Gastroesophageal sphincter (tissue), 4 donors: ENCODE measurements around the gene FBXL3. TPM values are rescaled to one million over a fixed set of nuclear protein-coding genes. Genes with fewer than 3 reads are reported as not detected.

Source experiments
- ATAC-seq: fragments of 150-250 bp; one replicate; pipeline ENCODE4 v1.9.1; 2016; ENCODE audit warnings: mild to moderate bottlenecking, moderate library complexity
- H3K27ac ChIP-seq, 4 donors: fragments of 200-600 bp; sonication (generic) in 3 of 4; 1 replicate in 3 of 4; 2 replicates in 1 of 4; pipeline ENCODE4 v1.5.1; 2016 to 2019
- H3K27me3 ChIP-seq: fragments of 200-600 bp; sonication (generic); one replicate; pipeline ENCODE4 v1.5.1; 2019
- H3K36me3 ChIP-seq, 2 donors: fragments of 200-600 bp; sonication (generic); one replicate each; pipeline ENCODE4 v1.5.1; 2019; ENCODE audit warnings: control low read depth in 1 of 2
- H3K4me1 ChIP-seq, 3 donors: fragments of 200-600 bp; sonication (generic); 1 replicate in 2 of 3; 2 replicates in 1 of 3; pipeline ENCODE4 v1.5.1; 2016 to 2019; ENCODE audit warnings: control low read depth in 2 of 3
- H3K4me3 ChIP-seq, 2 donors: fragments of 200-600 bp; sonication (generic); one replicate each; pipeline ENCODE4 v1.5.1; 2019; ENCODE audit warnings: mild to moderate bottlenecking in 1 of 2, moderate library complexity in 1 of 2
- H3K9me3 ChIP-seq, 3 donors: fragments of 200-600 bp; sonication (generic); one replicate each; pipeline ENCODE4 v1.5.1; 2017 to 2019; ENCODE audit warnings: control low read depth in 2 of 3
- CTCF ChIP-seq, 4 experiments: fragments of 200-600 bp in 2 of 4; fragments of 450-650 bp in 2 of 4; sonication (generic) in 1 of 4; IDR thresholded peaks; one replicate each; pipeline ENCODE4 v1.5.1; 2017 to 2019; ENCODE audit warnings: antibody characterized with exemption in 4 of 4, mild to moderate bottlenecking in 2 of 4, moderate library complexity in 2 of 4
- EP300 ChIP-seq: sonication (generic); formaldehyde crosslinking; IDR thresholded peaks from one replicate; pipeline ENCODE4 v1.6.1; 2017; ENCODE audit warnings: antibody characterized with exemption, mild to moderate bottlenecking
- POLR2A ChIP-seq, 2 donors: fragments of 450-650 bp; IDR thresholded peaks; one replicate each; pipeline ENCODE4 v1.6.1; 2017; ENCODE audit warnings: antibody characterized with exemption in 2 of 2, mild to moderate bottlenecking in 2 of 2, moderate library complexity in 1 of 2
- POLR2AphosphoS5 ChIP-seq: sonication (generic); formaldehyde crosslinking; IDR thresholded peaks from one replicate; pipeline ENCODE4 v1.6.1; 2017; ENCODE audit warnings: antibody characterized with exemption
- WGBS, 2 donors: methylation state at CpG; one replicate each; pipeline ENCODE4 v1.1.5; 2018; ENCODE audit warnings: low coverage in 1 of 2; 5-methylcytosine and 5-hydroxymethylcytosine counted together
- total RNA-seq, 4 donors: library from RNA; depleted of rRNA; stranded (reverse); fragments of >200 nt; gene quantifications; one replicate each; pipeline ENCODE4 v1.1.0, GENCODE V29; 2016

FBXL3 gene
- 100 to 1,000 TPM in 1 of 4 donors, 10 to 100 TPM in 3; 76.5 to 114 (median 87.0) TPM for total RNA-seq

GRCh38 chr13:77026861-77027621, at the start of gene FBXL3:
TSS of gene FBXL3 (minus strand) at chr13:77027159. CDS start at chr13:77021860, 5,299 bp downstream.
- ATAC-seq: peak; percentile 86
- 0 to 1% methylated on average over 6 to 13 of the region's 74 CpGs for WGBS, 2 donors
- TF ChIP-seq POLR2AphosphoS5: peak; percentile 65
- peak; percentile 59 to 73 for TF ChIP-seq POLR2A (IDR thresholded peaks at IDR 0.05)
- TF ChIP-seq CTCF (IDR thresholded peaks at IDR 0.05): no peak

GRCh38 chr13:77067519-77067918, 40.6 kb upstream of the FBXL3 start:
- H3K4me3 ChIP-seq: no peak overlapping the region
- no peaks in the 10 kb centered on the region for H3K27me3 ChIP-seq
- no peaks in the 10 kb centered on the region for H3K9me3 ChIP-seq
- no peak overlapping the region for H3K27ac ChIP-seq
- TF ChIP-seq EP300: no peak
- TF ChIP-seq CTCF (IDR thresholded peaks at IDR 0.05): no peak
- TF ChIP-seq POLR2AphosphoS5: no peak
- TF ChIP-seq POLR2A (IDR thresholded peaks at IDR 0.05): no peak
- H3K4me1 ChIP-seq: no peaks in the 10 kb centered on the region
- ATAC-seq: no peak
- WGBS, 2 donors: 93 to 94% methylated on average over 2 of the region's 2 CpGs
- peaks cover 4 to 85% of the 10 kb centered on the region in 2 donors for H3K36me3 ChIP-seq

More at GRCh38 chr13:77026861-77027621, at the start of gene FBXL3:
- peak within 1 kb of the TSS; percentile 72 to 88 for H3K4me3 ChIP-seq
- H3K27ac ChIP-seq: peak within 1 kb of the TSS; percentile 87 to 100 (median 100)
- H3K36me3 ChIP-seq: no peaks in the 10 kb centered on the region
- H3K9me3 ChIP-seq: no peaks in the 10 kb centered on the region
- H3K27me3 ChIP-seq: no peaks in the 10 kb centered on the region
- H3K4me1 ChIP-seq: peaks cover 6 to 44% (median 9%) of the 10 kb centered on the region in 3 donors

GRCh38 chr13:77065461-77066147, 38.6 kb upstream of the FBXL3 start:
- Histone ChIP-seq H3K9me3 (no peaks in the 10 kb centered on the region), H3K4me3 (no peak overlapping the region), H3K4me1 (no peaks in the 10 kb centered on the region), H3K27ac (no peak overlapping the region), H3K36me3 (peaks cover 4 to 97% of the 10 kb centered on the region in 2 donors), H3K27me3 (no peaks in the 10 kb centered on the region)
- TF ChIP-seq CTCF (IDR thresholded peaks at IDR 0.05): no peak
- no peak for TF ChIP-seq POLR2AphosphoS5
- whole genome bisulfite sequencing, 2 donors: 60 to 78% methylated on average over 5 of the region's 5 CpGs
- ATAC-seq: no peak

- Histone ChIP-seq H3K27me3 (no peaks in the 10 kb centered on the region), H3K9me3 (no peaks in the 10 kb centered on the region), H3K4me1 (no peaks in the 10 kb centered on the region), H3K27ac (no peak overlapping the region), H3K4me3 (no peak overlapping the region), H3K36me3 (peaks cover 4 to 95% of the 10 kb centered on the region in 2 donors)
- ATAC-seq: no peak
- WGBS, 2 donors: 94 to 100% methylated on average over 1 of the region's 1 CpG
- TF ChIP-seq POLR2A (IDR thresholded peaks at IDR 0.05): no peak
- no peak for TF ChIP-seq CTCF (IDR thresholded peaks at IDR 0.05)
- no peak for TF ChIP-seq POLR2AphosphoS5
- TF ChIP-seq EP300: no peak
Observed at GRCh38 chr13:77062097-77062496, 35.1 kb upstream of the FBXL3 start.
